Activated T-helper 1 cell treated with anti-CD3 and anti-CD28 coated beads, Interleukin-12 subunit alpha, Interleukin-12 subunit beta, Interleukin-2, Interleukin-4 antibody, amounts not matched to agents 30 ng/mL and 10 ng/mL and 1 ng/mL, durations not matched to agents 14 hours and 24 hours and 36 hours (primary cell): ENCODE measurements around the gene SYT12. TPM values are rescaled to one million over a fixed set of nuclear protein-coding genes. Genes with fewer than 3 reads are reported as not detected.

Source experiments
- DNase-seq: peaks from one replicate; pipeline ENCODE4 v3.0.0; 2021; ENCODE audit warnings: low spot score
- H3K27ac Mint-ChIP-seq: one replicate; pipeline ENCODE4 v1.8.0; 2021; ENCODE audit warnings: mild to moderate bottlenecking, mixed read lengths
- H3K27me3 Mint-ChIP-seq: one replicate; pipeline ENCODE4 v1.8.0; 2022; ENCODE audit warnings: mild to moderate bottlenecking, moderate library complexity, mixed read lengths; ENCODE audit not compliant: insufficient read depth
- H3K36me3 Mint-ChIP-seq: one replicate; pipeline ENCODE4 v1.8.0; 2021; ENCODE audit warnings: low read depth, mixed read lengths
- H3K4me1 Mint-ChIP-seq: one replicate; pipeline ENCODE4 v1.8.0; 2021; ENCODE audit warnings: low read depth, mixed read lengths
- H3K4me3 Mint-ChIP-seq: one replicate; pipeline ENCODE4 v1.8.0; 2021; ENCODE audit warnings: mild to moderate bottlenecking, moderate library complexity, mixed read lengths
- H3K9me3 Mint-ChIP-seq: one replicate; pipeline ENCODE4 v1.8.0; 2021; ENCODE audit warnings: mixed read lengths
- intact Hi-C: fragments of 100-400 bp; cut with micrococcal nuclease; formaldehyde crosslinking; loops from one replicate; pipeline ENCODE4 v1.15.1; 2024
- total RNA-seq: library from RNA; stranded (reverse); gene quantifications from 2 replicates; pipeline ENCODE4 v1.2.3, GENCODE V29; 2022

Gene SYT12
- total RNA-seq, 1 donor from 2014 or later = not detected

- Mint-ChIP-seq H3K27me3 (peaks cover 7% of the 10 kb centered on the region), H3K4me3 (no peak overlapping the region), H3K9me3 (no peaks in the 10 kb centered on the region), H3K27ac (no peak overlapping the region), H3K36me3 (no peaks in the 10 kb centered on the region), H3K4me1 (no peaks in the 10 kb centered on the region)
- intact Hi-C loops = no loop called here
- DNase-seq = no peak
These were observed 21.6 kb downstream of the SYT12 start for GRCh38 chr11:67044496-67044895.

GRCh38 chr11:67045314-67045713 is 22.4 kb downstream of the SYT12 start:
- Mint-ChIP-seq H3K4me3 (no peak overlapping the region), H3K9me3 (no peaks in the 10 kb centered on the region), H3K27me3 (peaks cover 7% of the 10 kb centered on the region), H3K27ac (no peak overlapping the region), H3K36me3 (no peaks in the 10 kb centered on the region), H3K4me1 (no peaks in the 10 kb centered on the region)
- DNase-seq = no peak
- intact Hi-C loops = no loop called here

- intact Hi-C loops = no loop called here
- Mint-ChIP-seq H3K9me3 (no peaks in the 10 kb centered on the region), H3K4me1 (no peaks in the 10 kb centered on the region), H3K27me3 (peaks cover 3% of the 10 kb centered on the region), H3K36me3 (no peaks in the 10 kb centered on the region), H3K27ac (no peak overlapping the region), H3K4me3 (no peak overlapping the region)
- DNase-seq = no peak
These were observed 25.7 kb downstream of the SYT12 start for GRCh38 chr11:67048515-67049130.

GRCh38 chr11:67050139-67050538 is 27.2 kb downstream of the SYT12 start:
- no peaks in the 10 kb centered on the region for H3K36me3 Mint-ChIP-seq
- intact Hi-C loops = no loop called here
- no peaks in the 10 kb centered on the region for H3K4me1 Mint-ChIP-seq
- no peaks in the 10 kb centered on the region for H3K9me3 Mint-ChIP-seq
- no peak for DNase-seq
- peaks cover 5% of the 10 kb centered on the region for H3K27me3 Mint-ChIP-seq
- no peak overlapping the region for H3K4me3 Mint-ChIP-seq
- no peak overlapping the region for H3K27ac Mint-ChIP-seq

GRCh38 chr11:67051180-67051893 is 28.4 kb downstream of the SYT12 start:
- Mint-ChIP-seq H3K4me1 (peaks cover 10% of the 10 kb centered on the region), H3K9me3 (no peaks in the 10 kb centered on the region), H3K4me3 (no peak overlapping the region), H3K27me3 (peaks cover 9% of the 10 kb centered on the region), H3K27ac (no peak overlapping the region), H3K36me3 (no peaks in the 10 kb centered on the region)
- DNase-seq = no peak
- intact Hi-C loops = no loop called here

GRCh38 chr11:67051945-67052488 is 29.1 kb downstream of the SYT12 start:
- no peak for DNase-seq
- no peak overlapping the region for H3K27ac Mint-ChIP-seq
- no peaks in the 10 kb centered on the region for H3K36me3 Mint-ChIP-seq
- H3K27me3 Mint-ChIP-seq = peaks cover 11% of the 10 kb centered on the region
- H3K4me3 Mint-ChIP-seq = no peak overlapping the region
- intact Hi-C loops = no loop called here
- H3K9me3 Mint-ChIP-seq = no peaks in the 10 kb centered on the region
- peaks cover 10% of the 10 kb centered on the region for H3K4me1 Mint-ChIP-seq

- Mint-ChIP-seq H3K27me3 (peaks cover 13% of the 10 kb centered on the region), H3K36me3 (no peaks in the 10 kb centered on the region), H3K4me1 (peaks cover 10% of the 10 kb centered on the region), H3K27ac (no peak overlapping the region), H3K4me3 (no peak overlapping the region), H3K9me3 (no peaks in the 10 kb centered on the region)
- DNase-seq = no peak
- intact Hi-C loops = no loop called here
These were observed 30.0 kb downstream of the SYT12 start for GRCh38 chr11:67052891-67053290.

- H3K4me3 Mint-ChIP-seq = no peak overlapping the region
- intact Hi-C loops = loop anchor here (1.0 kb wide), 1 partner anchor 17 kb away; no protein-coding TSS in a partner anchor
- H3K27me3 Mint-ChIP-seq = peaks cover 18% of the 10 kb centered on the region
- no peaks in the 10 kb centered on the region for H3K9me3 Mint-ChIP-seq
- H3K4me1 Mint-ChIP-seq = peaks cover 10% of the 10 kb centered on the region
- no peaks in the 10 kb centered on the region for H3K36me3 Mint-ChIP-seq
- no peak overlapping the region for H3K27ac Mint-ChIP-seq
- peak; percentile 24 for DNase-seq
These were observed 31.0 kb downstream of the SYT12 start for GRCh38 chr11:67053896-67054329.

GRCh38 chr11:67054346-67054835 is 31.5 kb downstream of the SYT12 start:
- Mint-ChIP-seq H3K36me3 (no peaks in the 10 kb centered on the region), H3K4me1 (peaks cover 10% of the 10 kb centered on the region), H3K9me3 (no peaks in the 10 kb centered on the region), H3K4me3 (no peak overlapping the region), H3K27ac (no peak overlapping the region), H3K27me3 (peaks cover 18% of the 10 kb centered on the region)
- intact Hi-C loops = loop anchor here (1.0 kb wide), 1 partner anchor 17 kb away; no protein-coding TSS in a partner anchor
- DNase-seq = no peak

GRCh38 chr11:67054836-67055523 is 32.0 kb downstream of the SYT12 start:
- Mint-ChIP-seq H3K4me3 (no peak overlapping the region), H3K9me3 (no peaks in the 10 kb centered on the region), H3K27ac (no peak overlapping the region), H3K4me1 (peaks cover 10% of the 10 kb centered on the region), H3K27me3 (peaks cover 18% of the 10 kb centered on the region), H3K36me3 (no peaks in the 10 kb centered on the region)
- DNase-seq = no peak
- intact Hi-C loops = loop anchor here (1.0 kb wide), 1 partner anchor 16 kb away; no protein-coding TSS in a partner anchor

- no peak for DNase-seq
- Mint-ChIP-seq H3K4me1 (peaks cover 10% of the 10 kb centered on the region), H3K36me3 (no peaks in the 10 kb centered on the region), H3K9me3 (no peaks in the 10 kb centered on the region), H3K27me3 (peaks cover 18% of the 10 kb centered on the region), H3K4me3 (peak overlapping the region; percentile 49), H3K27ac (no peak overlapping the region)
- intact Hi-C loops = no loop called here
These were observed 32.9 kb downstream of the SYT12 start for GRCh38 chr11:67055812-67056211.

- no peaks in the 10 kb centered on the region for H3K9me3 Mint-ChIP-seq
- H3K4me1 Mint-ChIP-seq = peaks cover 10% of the 10 kb centered on the region
- peak within 1 kb of the TSS; percentile 49 for H3K4me3 Mint-ChIP-seq
- peak; percentile 14 for DNase-seq
- peak within 1 kb of the TSS; percentile 48 for H3K27ac Mint-ChIP-seq
- peaks cover 18% of the 10 kb centered on the region for H3K27me3 Mint-ChIP-seq
- intact Hi-C loops = no loop called here
- no peaks in the 10 kb centered on the region for H3K36me3 Mint-ChIP-seq
These were observed 33.6 kb downstream of the SYT12 start, which contains the start of gene RHOD for GRCh38 chr11:67056267-67057204. Gene RHOD, plus strand, starts transcription at chr11:67056847. Its CDS starts 56 bp downstream, at chr11:67056903.
